ENCODE results near the gene MYO15B.

DNA sequence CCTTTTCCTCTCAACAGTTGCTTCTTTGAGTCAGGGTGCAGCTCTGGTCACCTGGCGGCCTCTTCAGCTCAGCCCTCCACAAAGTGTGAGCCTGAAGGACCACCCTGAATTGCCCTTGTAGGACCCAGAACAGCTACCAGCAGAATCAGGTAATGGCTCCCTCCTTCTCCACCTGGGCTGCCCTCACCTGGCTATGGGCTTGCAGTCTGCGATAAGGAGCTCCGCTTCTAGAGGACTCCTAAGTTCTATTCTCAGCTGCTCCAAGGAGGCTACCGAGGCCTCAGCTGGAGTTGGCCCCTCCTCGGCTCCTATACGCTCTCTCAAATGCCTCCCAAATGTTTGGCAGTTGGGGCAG lies 59.0 kb downstream of the MYO15B start:
- TF ChIP-seq CTCF (IDR thresholded peaks at IDR 0.05) (no peak), POLR2A (IDR thresholded peaks at IDR 0.05) (no peak)
